Stimulated activated memory B cell treated with anti-CD40 and anti-IgM and Interleukin-4, amounts not matched to agents 10 μg/mL and 1 μg/mL and 100 μg/mL, for 72 hours (primary cell): Measurements from ENCODE around the gene MBL2.

Experiments
- ATAC-seq: fragments of 150-1000 bp; cut with Tn5 transposase; 2 replicates; pipeline ENCODE4 v1.10.0; 2021
- H3K27ac Mint-ChIP-seq: one replicate; pipeline ENCODE4 v1.8.0; 2022; ENCODE audit warnings: mild to moderate bottlenecking, mixed read lengths
- H3K27me3 Mint-ChIP-seq: one replicate; pipeline ENCODE4 v1.8.0; 2022; ENCODE audit warnings: mixed read lengths
- H3K36me3 Mint-ChIP-seq: one replicate; pipeline ENCODE4 v1.8.0; 2022; ENCODE audit warnings: mixed read lengths
- H3K4me1 Mint-ChIP-seq: one replicate; pipeline ENCODE4 v1.8.0; 2022; ENCODE audit warnings: mixed read lengths
- H3K4me3 Mint-ChIP-seq: one replicate; pipeline ENCODE4 v1.8.0; 2022; ENCODE audit warnings: mild to moderate bottlenecking, moderate library complexity, mixed read lengths
- H3K9me3 Mint-ChIP-seq: one replicate; pipeline ENCODE4 v1.8.0; 2022; ENCODE audit warnings: mixed read lengths

MBL2 gene

DNA sequence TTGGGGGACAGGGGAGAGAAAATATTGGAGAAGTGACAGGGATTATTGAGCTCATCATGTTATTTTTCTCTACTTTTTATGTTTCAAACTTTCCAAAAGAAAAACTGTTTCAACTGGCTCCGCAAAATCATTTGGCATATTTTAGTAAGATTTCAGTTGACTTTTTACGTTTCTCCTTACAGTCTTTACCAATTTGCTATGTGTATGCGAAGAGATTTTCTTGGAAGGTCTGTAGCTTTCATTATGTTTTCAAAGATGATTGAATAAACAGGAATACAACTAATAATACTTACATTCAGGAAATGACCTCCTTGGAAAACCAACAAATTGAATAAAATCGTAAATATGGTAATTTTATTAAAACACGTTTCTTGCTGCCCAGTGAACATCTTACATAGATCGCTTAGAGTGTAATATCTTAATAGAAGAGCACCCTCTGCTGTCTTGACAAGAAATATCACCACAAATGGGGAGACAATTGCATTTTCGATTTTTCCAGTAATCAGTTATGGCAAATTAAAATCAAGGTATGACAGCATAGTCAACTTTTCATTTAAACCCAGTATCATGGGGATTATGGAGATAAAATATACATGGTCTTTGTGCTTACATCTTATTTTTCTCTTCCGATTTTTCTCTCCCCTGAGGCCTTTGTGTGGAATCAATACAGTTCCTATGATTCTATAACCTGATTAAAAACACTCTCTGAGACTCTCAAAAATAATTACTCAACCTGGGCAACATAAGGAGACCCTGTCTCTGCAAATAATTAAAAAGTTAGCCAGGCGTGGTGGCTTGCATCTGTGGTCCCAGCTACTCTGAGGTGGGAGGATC, 43.1 kb downstream of the MBL2 start:
- no peak overlapping the region for H3K27ac Mint-ChIP-seq
- H3K9me3 Mint-ChIP-seq: peaks cover 3% of the 10 kb centered on the region
- no peaks in the 10 kb centered on the region for H3K36me3 Mint-ChIP-seq
- no peak overlapping the region for H3K4me3 Mint-ChIP-seq
- ATAC-seq: no peak
- no peaks in the 10 kb centered on the region for H3K27me3 Mint-ChIP-seq
- no peaks in the 10 kb centered on the region for H3K4me1 Mint-ChIP-seq

DNA sequence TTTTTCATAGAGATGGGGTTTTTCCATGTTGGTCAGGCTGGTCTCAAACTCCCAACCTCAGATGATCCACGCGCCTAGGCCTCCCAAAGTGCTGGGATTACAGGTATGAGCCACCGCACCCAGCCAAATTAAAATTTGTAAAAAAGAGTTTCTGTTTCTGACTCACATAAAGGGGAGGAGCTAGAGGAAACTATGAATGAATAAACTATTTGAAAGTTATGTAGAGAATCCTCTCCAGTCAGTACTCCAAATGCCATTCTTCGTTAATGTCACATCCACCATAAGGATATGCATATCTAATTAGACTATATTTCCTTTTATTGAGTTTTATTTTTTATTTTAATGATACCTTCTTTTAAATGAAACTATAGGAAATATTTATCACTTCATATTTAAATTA, 52.6 kb downstream of the MBL2 start:
- no peak overlapping the region for H3K4me3 Mint-ChIP-seq
- no peaks in the 10 kb centered on the region for H3K4me1 Mint-ChIP-seq
- peaks cover 7% of the 10 kb centered on the region for H3K9me3 Mint-ChIP-seq
- H3K27me3 Mint-ChIP-seq: no peaks in the 10 kb centered on the region
- no peak overlapping the region for H3K27ac Mint-ChIP-seq
- no peaks in the 10 kb centered on the region for H3K36me3 Mint-ChIP-seq
- ATAC-seq: no peak
